Astrocyte (in vitro differentiated cells and primary cell): ENCODE measurements around the gene MED12L.

Experiments
- CTCF ChIP-seq: IDR thresholded peaks from 2 replicates; pipeline ENCODE4 v1.5.1; 2011; ENCODE audit warnings: low read depth, mild to moderate bottlenecking, inconsistent platforms, low read length, moderate library complexity; ENCODE audit not compliant: insufficient read depth
- EZH2 ChIP-seq: IDR thresholded peaks from 2 replicates; pipeline ENCODE4 v1.6.1; 2012; ENCODE audit warnings: mild to moderate bottlenecking, low read length, inconsistent platforms; ENCODE audit not compliant: insufficient read depth

GRCh38 chr3:151171145-151171757 is 85.8 kb downstream of the MED12L start:
- no peak for TF ChIP-seq CTCF
- TF ChIP-seq EZH2 = no peak
